H9 (cell line): ENCODE results near the gene SLF1. TPM values are rescaled to one million over a fixed set of nuclear protein-coding genes. Genes with fewer than 3 reads are reported as not detected.

Experiments
- DNase-seq: peaks from one replicate; pipeline ENCODE4 v3.0.0-alpha.2; 2017
- H2AFZ ChIP-seq: one replicate; pipeline ENCODE4 v1.6.1; 2013; ENCODE audit warnings: mild to moderate bottlenecking, low read length, control low read depth, moderate library complexity
- H2AK5ac ChIP-seq: 2 replicates; pipeline ENCODE4 v1.6.1; 2013; ENCODE audit warnings: low read length, control low read depth, mixed read lengths; ENCODE audit not compliant: insufficient read length
- H2BK120ac ChIP-seq: one replicate; pipeline ENCODE4 v1.6.1; 2013; ENCODE audit warnings: low read depth, mild to moderate bottlenecking, low read length, control low read depth, inconsistent platforms; ENCODE audit not compliant: poor library complexity, severe bottlenecking
- H2BK12ac ChIP-seq: 2 replicates; pipeline ENCODE4 v1.6.1; 2013; ENCODE audit warnings: low read length, control low read depth, mixed read lengths, low read depth; ENCODE audit not compliant: insufficient read length
- H2BK15ac ChIP-seq: 2 replicates; pipeline ENCODE4 v1.6.1; 2013; ENCODE audit warnings: low read depth, low read length, control low read depth
- H2BK20ac ChIP-seq: one replicate; pipeline ENCODE4 v1.6.1; 2013; ENCODE audit warnings: low read depth, mild to moderate bottlenecking, low read length, control low read depth, inconsistent platforms; ENCODE audit not compliant: poor library complexity, severe bottlenecking
- H2BK5ac ChIP-seq: 2 replicates; pipeline ENCODE4 v1.6.1; 2013; ENCODE audit warnings: low read length, control low read depth, mixed read lengths; ENCODE audit not compliant: insufficient read length
- H3K14ac ChIP-seq: 2 replicates; pipeline ENCODE4 v1.6.1; 2013; ENCODE audit warnings: low read length, control low read depth; ENCODE audit not compliant: insufficient read depth
- H3K18ac ChIP-seq: 2 replicates; pipeline ENCODE4 v1.6.1; 2013; ENCODE audit warnings: low read depth, mild to moderate bottlenecking, mixed read lengths, low read length, control low read depth; ENCODE audit not compliant: insufficient read length
- H3K23ac ChIP-seq: 2 replicates; pipeline ENCODE4 v1.6.1; 2013; ENCODE audit warnings: low read length, control low read depth, mixed read lengths, low read depth; ENCODE audit not compliant: insufficient read length
- H3K23me2 ChIP-seq: 2 replicates; pipeline ENCODE4 v1.6.1; 2013; ENCODE audit warnings: low read depth, mild to moderate bottlenecking, mixed read lengths, low read length, control low read depth; ENCODE audit not compliant: insufficient read length, poor library complexity, severe bottlenecking
- H3K27ac ChIP-seq: 2 replicates; pipeline ENCODE4 v1.5.1; 2013; ENCODE audit warnings: low read length, control low read depth, mixed read lengths, low read depth; ENCODE audit not compliant: insufficient read length
- H3K27me3 ChIP-seq: 2 replicates; pipeline ENCODE4 v1.6.1; 2013; ENCODE audit warnings: low read length, control low read depth, inconsistent platforms; ENCODE audit not compliant: insufficient read depth
- H3K4ac ChIP-seq: 2 replicates; pipeline ENCODE4 v1.6.1; 2013; ENCODE audit warnings: low read depth, mild to moderate bottlenecking, control low read depth, inconsistent platforms, low read length, moderate library complexity
- H3K4me1 ChIP-seq: 2 replicates; pipeline ENCODE4 v1.6.1; 2013; ENCODE audit warnings: low read length, control low read depth, inconsistent platforms; ENCODE audit not compliant: insufficient read depth
- H3K4me2 ChIP-seq: 2 replicates; pipeline ENCODE4 v1.6.1; 2013; ENCODE audit warnings: low read length, control low read depth, mixed read lengths; ENCODE audit not compliant: insufficient read length, insufficient read depth
- H3K56ac ChIP-seq: 2 replicates; pipeline ENCODE4 v1.6.1; 2013; ENCODE audit warnings: low read depth, mild to moderate bottlenecking, mixed read lengths, low read length, control low read depth; ENCODE audit not compliant: insufficient read length
- H3K79me1 ChIP-seq: 2 replicates; pipeline ENCODE4 v1.6.1; 2013; ENCODE audit warnings: low read depth, mild to moderate bottlenecking, moderate library complexity, low read length, control low read depth, inconsistent platforms; ENCODE audit not compliant: insufficient read depth, poor library complexity, severe bottlenecking
- H3K79me2 ChIP-seq: 2 replicates; pipeline ENCODE4 v1.6.1; 2013; ENCODE audit warnings: low read length, control low read depth, inconsistent platforms; ENCODE audit not compliant: insufficient read depth
- H3K9ac ChIP-seq: 2 replicates; pipeline ENCODE4 v1.6.1; 2013; ENCODE audit warnings: low read length, control low read depth, mixed read lengths; ENCODE audit not compliant: insufficient read length; ENCODE audit errors: extremely low read depth
- H3K9me3 ChIP-seq: one replicate; pipeline ENCODE4 v1.6.1; 2013; ENCODE audit warnings: low read depth, low read length, inconsistent platforms; ENCODE audit not compliant: control insufficient read depth
- H3T11ph ChIP-seq: one replicate; pipeline ENCODE4 v1.6.1; 2013; ENCODE audit warnings: mild to moderate bottlenecking, low read length, control low read depth, inconsistent platforms
- H4K20me1 ChIP-seq: one replicate; pipeline ENCODE4 v1.6.1; 2013; ENCODE audit not compliant: control insufficient read depth, insufficient read length, insufficient read depth
- H4K5ac ChIP-seq: 2 replicates; pipeline ENCODE4 v1.6.1; 2013; ENCODE audit warnings: low read depth, mild to moderate bottlenecking, mixed read lengths, low read length, control low read depth; ENCODE audit not compliant: insufficient read length
- H4K8ac ChIP-seq: replicated peaks from 2 replicates; pipeline ENCODE4 v1.6.1; 2013; ENCODE audit warnings: low read length, control low read depth, mixed read lengths, low read depth; ENCODE audit not compliant: insufficient read length
- H4K91ac ChIP-seq: 2 replicates; pipeline ENCODE4 v1.6.1; 2013; ENCODE audit warnings: low read depth, mild to moderate bottlenecking, moderate library complexity, mixed read lengths, low read length, control low read depth; ENCODE audit not compliant: insufficient read length
- H3K27ac Mint-ChIP-seq, 3 experiments: 2 replicates in 2 of 3; 3 replicates in 1 of 3; pipeline ENCODE4 v1.8.0; 2020 to 2021; ENCODE audit warnings: mixed read lengths in 3 of 3, mild to moderate bottlenecking in 1 of 3, moderate library complexity in 1 of 3
- H3K27me3 Mint-ChIP-seq: 2 replicates; pipeline ENCODE4 v1.8.0; 2021; ENCODE audit warnings: low read depth, mild to moderate bottlenecking, moderate library complexity, mixed read lengths
- H3K36me3 Mint-ChIP-seq, 3 experiments: 2 replicates in 2 of 3; 3 replicates in 1 of 3; pipeline ENCODE4 v1.8.0; 2020 to 2021; ENCODE audit warnings: low read depth in 3 of 3, mixed read lengths in 3 of 3; ENCODE audit not compliant: insufficient read depth in 1 of 3
- H3K4me1 Mint-ChIP-seq, 2 experiments: 2 replicates each; pipeline ENCODE4 v1.8.0; 2020; ENCODE audit warnings: mixed read lengths in 2 of 2
- H3K4me3 Mint-ChIP-seq, 2 experiments: 2 replicates in 1 of 2; 3 replicates in 1 of 2; pipeline ENCODE4 v1.8.0; 2020 to 2021; ENCODE audit warnings: mild to moderate bottlenecking in 2 of 2, mixed read lengths in 2 of 2, moderate library complexity in 1 of 2
- H3K9me3 Mint-ChIP-seq, 2 experiments: 2 replicates in 1 of 2; 3 replicates in 1 of 2; pipeline ENCODE4 v1.8.0; 2020; ENCODE audit warnings: mild to moderate bottlenecking in 2 of 2, mixed read lengths in 2 of 2, moderate library complexity in 1 of 2
- CTCF ChIP-seq: fragments of 200-600 bp; sonication (generic); conservative IDR thresholded peaks from 3 replicates; pipeline ENCODE4 v1.8.0; 2021; ENCODE audit warnings: antibody characterized with exemption, mild to moderate bottlenecking
- WGBS: extraction: QIAGEN DNeasy Blood & Tissue Kit; methylation state at CpG from one replicate; pipeline ENCODE4 v1.1.7; 2013; ENCODE audit warnings: missing lambda C conversion rate, low lambda C conversion rate, mixed read lengths; ENCODE audit not compliant: insufficient read length; ENCODE audit errors: extremely low coverage; 5-methylcytosine and 5-hydroxymethylcytosine counted together
- total RNA-seq: library from RNA; stranded (reverse); gene quantifications from 2 replicates; pipeline ENCODE4 v1.2.1, GENCODE V29; 2021

The SLF1 gene
- total RNA-seq, 1 experiment from 2014 or later: 12.5 TPM

GRCh38 chr5:94618029-94618492 lies 408 bp upstream of the SLF1 start:
- peak overlapping the region; percentile 64 for H3K4me2 ChIP-seq
- no peak overlapping the region for H2BK120ac ChIP-seq
- no peak overlapping the region for H2BK20ac ChIP-seq
- H2BK15ac ChIP-seq: no peak overlapping the region
- H2AK5ac ChIP-seq: no peak overlapping the region
- Mint-ChIP-seq H3K4me1 (peaks cover 36 to 42% of the 10 kb centered on the region in 2 experiments), H3K27me3 (no peaks in the 10 kb centered on the region), H3K4me3 (peak overlapping the region; percentile 85 to 90), H3K36me3 (no peaks in the 10 kb centered on the region), H3K9me3 (no peaks in the 10 kb centered on the region), H3K27ac (peak overlapping the region; percentile 56 to 92 (median 70))
- no peak overlapping the region for H3K23ac ChIP-seq
- peak overlapping the region; percentile 33 for H2AFZ ChIP-seq
- no peak overlapping the region for H3K14ac ChIP-seq
- peaks cover 4% of the 10 kb centered on the region for H3K79me1 ChIP-seq
- H2BK12ac ChIP-seq: no peak overlapping the region
- peaks cover 2% of the 10 kb centered on the region; the same call in 1 of the 2 replicates for H3K79me2 ChIP-seq
- H4K5ac ChIP-seq: no peak overlapping the region
- no peak overlapping the region for H2BK5ac ChIP-seq
- no peaks in the 10 kb centered on the region for H4K20me1 ChIP-seq
- H3K27ac ChIP-seq: peak overlapping the region; percentile 37
- H3K18ac ChIP-seq: no peak overlapping the region
- H3K9me3 ChIP-seq: no peaks in the 10 kb centered on the region
- H3T11ph ChIP-seq: no peak overlapping the region
- H3K27me3 ChIP-seq: no peaks in the 10 kb centered on the region
- no peak overlapping the region for H3K56ac ChIP-seq
- peaks cover 5% of the 10 kb centered on the region; the same call in 1 of the 2 replicates for H3K4me1 ChIP-seq
- peak; percentile 67 for DNase-seq
- H4K8ac ChIP-seq: no peak overlapping the region
- peak overlapping the region; percentile 79 for H3K9ac ChIP-seq
- no peak for TF ChIP-seq CTCF
- no CpG with 5 or more reads among the region's 23 CpGs for WGBS
- no peak overlapping the region for H4K91ac ChIP-seq
- H3K23me2 ChIP-seq: peaks cover 11% of the 10 kb centered on the region
- H3K4ac ChIP-seq: no peak overlapping the region
